Measurements from ENCODE around the gene NDUFV1. TPM values are rescaled to one million over a fixed set of nuclear protein-coding genes. Genes with fewer than 3 reads are reported as not detected.

The NDUFV1 gene
- polyA plus RNA-seq, 3 donors: 71.6 to 174 (median 72.1) TPM

- Histone ChIP-seq H2AFZ (ENCODE audit: insufficient read depth, low read depth, low read length, poor library complexity, severe bottlenecking) (peak overlapping the region; percentile 88), H3K4me2 (replicated peaks; ENCODE audit: extremely low read depth, low read length, poor library complexity, severe bottlenecking) (peak overlapping the region; percentile 66)
Measured at GRCh38 chr11:67614730-67615714, 8.3 kb downstream of the NDUFV1 start.

More at GRCh38 chr11:67614730-67615714, 8.3 kb downstream of the NDUFV1 start:
- Mint-ChIP-seq H3K36me3 (peaks cover 25 to 27% of the 10 kb centered on the region in 2 donors), H3K27me3 (ENCODE audit: low read depth in 3 of 3) (peaks cover 22 to 26% (median 25%) of the 10 kb centered on the region in 3 donors), H3K4me3 (peak overlapping the region; percentile 73 to 86), H3K4me1 (peaks cover 18% of the 10 kb centered on the region), H3K27ac (peak overlapping the region; percentile 89 to 95 (median 91)), H3K9me3 (peaks cover 0 to 1% (median 0%) of the 10 kb centered on the region in 7 donors)
- 91% methylated on average over 18 of the region's 18 CpGs for WGBS (ENCODE audit: insufficient coverage)
- Histone ChIP-seq H3K4me1 (ENCODE audit: control insufficient read depth in 1 of 2, insufficient read depth in 2 of 2, low read length in 2 of 2) (peaks cover 19 to 24% of the 10 kb centered on the region in 2 donors), H3K36me3 (replicated peaks in 1 of 2; ENCODE audit: control insufficient read depth in 1 of 2, insufficient read depth in 2 of 2, low read length in 2 of 2) (peaks cover 26 to 27% of the 10 kb centered on the region in 2 donors), H3K9ac (ENCODE audit: insufficient read depth, low read length, poor library complexity, severe bottlenecking) (peak overlapping the region; percentile 87), H4K20me1 (ENCODE audit: insufficient read depth, low read length) (no peaks in the 10 kb centered on the region), H3K4me3 (replicated peaks in 1 of 3; ENCODE audit: low read depth in 2 of 3, low read length in 3 of 3) (peak overlapping the region in 1 of 3 experiments; percentile 70), H3K9me3 (replicated peaks in 1 of 2; ENCODE audit: control insufficient read depth in 1 of 2, insufficient read depth in 1 of 2, low read length in 2 of 2) (no peaks in the 10 kb centered on the region), H3K27me3 (ENCODE audit: control insufficient read depth in 2 of 2, insufficient read depth in 2 of 2, low read length in 2 of 2) (peaks cover 0 to 17% of the 10 kb centered on the region in 2 donors), H3K27ac (ENCODE audit: low read depth in 1 of 2, low read length in 2 of 2) (peak overlapping the region; percentile 86 to 96), H3K79me2 (ENCODE audit: insufficient read depth, low read length) (no peaks in the 10 kb centered on the region)
- DNase-seq: peak; percentile 36 to 47 (median 41)
- intact Hi-C loops (cut with micrococcal nuclease): no loop called here
- peak; percentile 71 for TF ChIP-seq CTCF (IDR thresholded peaks at IDR 0.05)
